ENCODE measurements around the gene UCHL5. TPM values are rescaled to one million over a fixed set of nuclear protein-coding genes. Genes with fewer than 3 reads are reported as not detected.

UCHL5 gene
- total RNA-seq, 1 experiment from 2014 or later = 42.1 TPM

DNA sequence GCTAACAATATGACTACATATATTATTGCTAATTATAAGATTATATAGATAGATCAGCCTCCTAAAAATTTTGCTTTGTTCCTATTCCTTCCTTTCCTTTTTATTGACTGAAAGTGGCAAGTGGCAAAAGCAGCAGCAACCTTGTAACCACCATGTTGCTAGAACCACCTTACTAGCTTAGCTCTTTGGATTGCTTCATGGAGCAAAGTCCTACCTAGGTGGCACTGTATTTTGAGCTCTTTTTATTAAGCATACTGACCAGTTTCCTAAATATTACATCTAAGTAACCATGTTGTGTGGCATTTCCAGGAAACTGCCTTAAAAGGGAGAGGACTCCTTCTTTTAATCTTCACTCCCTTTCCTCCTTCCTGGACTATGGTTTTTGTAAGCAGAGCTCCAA lies 90.8 kb downstream of the UCHL5 start:
- H3K9ac ChIP-seq (ENCODE audit: extremely low read depth, insufficient read length, low read length) = no peak overlapping the region
- H2BK120ac ChIP-seq (ENCODE audit: low read depth, low read length, poor library complexity, severe bottlenecking) = no peak overlapping the region
- no peaks in the 10 kb centered on the region for H3K79me1 ChIP-seq (ENCODE audit: insufficient read depth, low read depth, low read length, poor library complexity, severe bottlenecking)
- Mint-ChIP-seq H3K27me3 (ENCODE audit: low read depth) (no peaks in the 10 kb centered on the region), H3K4me3 (no peak overlapping the region), H3K4me1 (no peaks in the 10 kb centered on the region), H3K9me3 (no peaks in the 10 kb centered on the region; a peak in 1 of 5 replicates), H3K36me3 (ENCODE audit: insufficient read depth in 1 of 3, low read depth in 3 of 3) (no peaks in the 10 kb centered on the region), H3K27ac (no peak overlapping the region)
- H4K20me1 ChIP-seq (ENCODE audit: control insufficient read depth, insufficient read depth, insufficient read length) = no peaks in the 10 kb centered on the region
- no peak overlapping the region for H3K56ac ChIP-seq (ENCODE audit: insufficient read length, low read depth, low read length)
- H3K18ac ChIP-seq (ENCODE audit: insufficient read length, low read depth, low read length) = no peak overlapping the region
- no peak overlapping the region for H2BK15ac ChIP-seq (ENCODE audit: low read depth, low read length)
- H2BK20ac ChIP-seq (ENCODE audit: low read depth, low read length, poor library complexity, severe bottlenecking) = no peak overlapping the region
- no peak overlapping the region for H3K23ac ChIP-seq (ENCODE audit: insufficient read length, low read depth, low read length)
- no peak overlapping the region for H4K5ac ChIP-seq (ENCODE audit: insufficient read length, low read depth, low read length)
- H4K8ac ChIP-seq (replicated peaks; ENCODE audit: insufficient read length, low read depth, low read length) = no peak overlapping the region
- no peak overlapping the region for H2AFZ ChIP-seq (ENCODE audit: low read length)
- no peak overlapping the region for H3K27ac ChIP-seq (ENCODE audit: insufficient read length, low read depth, low read length)
- no peak for DNase-seq
- H2BK5ac ChIP-seq (ENCODE audit: insufficient read length, low read length) = no peak overlapping the region
- no peaks in the 10 kb centered on the region for H3K79me2 ChIP-seq (ENCODE audit: insufficient read depth, low read length)
- no peak overlapping the region for H2BK12ac ChIP-seq (ENCODE audit: insufficient read length, low read depth, low read length)
- no peaks in the 10 kb centered on the region for H3K27me3 ChIP-seq (ENCODE audit: insufficient read depth, low read length)
- H3K9me3 ChIP-seq (ENCODE audit: control insufficient read depth, low read depth, low read length) = no peaks in the 10 kb centered on the region
- no peak overlapping the region for H3K4ac ChIP-seq (ENCODE audit: low read depth, low read length)
- H3K23me2 ChIP-seq (ENCODE audit: insufficient read length, low read depth, low read length, poor library complexity, severe bottlenecking) = no peaks in the 10 kb centered on the region
- H3T11ph ChIP-seq (ENCODE audit: low read length) = no peak overlapping the region
- no peaks in the 10 kb centered on the region for H3K4me1 ChIP-seq (ENCODE audit: insufficient read depth, low read length)
- H2AK5ac ChIP-seq (ENCODE audit: insufficient read length, low read length) = no peak overlapping the region
- H4K91ac ChIP-seq (ENCODE audit: insufficient read length, low read depth, low read length) = no peak overlapping the region
- H3K4me2 ChIP-seq (ENCODE audit: insufficient read depth, insufficient read length, low read length) = no peak overlapping the region
- H3K14ac ChIP-seq (ENCODE audit: insufficient read depth, low read length) = no peak overlapping the region
- TF ChIP-seq, protein P1, sequence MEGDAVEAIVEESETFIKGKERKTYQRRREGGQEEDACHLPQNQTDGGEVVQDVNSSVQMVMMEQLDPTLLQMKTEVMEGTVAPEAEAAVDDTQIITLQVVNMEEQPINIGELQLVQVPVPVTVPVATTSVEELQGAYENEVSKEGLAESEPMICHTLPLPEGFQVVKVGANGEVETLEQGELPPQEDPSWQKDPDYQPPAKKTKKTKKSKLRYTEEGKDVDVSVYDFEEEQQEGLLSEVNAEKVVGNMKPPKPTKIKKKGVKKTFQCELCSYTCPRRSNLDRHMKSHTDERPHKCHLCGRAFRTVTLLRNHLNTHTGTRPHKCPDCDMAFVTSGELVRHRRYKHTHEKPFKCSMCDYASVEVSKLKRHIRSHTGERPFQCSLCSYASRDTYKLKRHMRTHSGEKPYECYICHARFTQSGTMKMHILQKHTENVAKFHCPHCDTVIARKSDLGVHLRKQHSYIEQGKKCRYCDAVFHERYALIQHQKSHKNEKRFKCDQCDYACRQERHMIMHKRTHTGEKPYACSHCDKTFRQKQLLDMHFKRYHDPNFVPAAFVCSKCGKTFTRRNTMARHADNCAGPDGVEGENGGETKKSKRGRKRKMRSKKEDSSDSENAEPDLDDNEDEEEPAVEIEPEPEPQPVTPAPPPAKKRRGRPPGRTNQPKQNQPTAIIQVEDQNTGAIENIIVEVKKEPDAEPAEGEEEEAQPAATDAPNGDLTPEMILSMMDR (conservative IDR thresholded peaks at IDR 0.05) = no peak

Measured in H9 (cell line).